H9 (cell line): Measurements from ENCODE around the gene TKFC. TPM values are rescaled to one million over a fixed set of nuclear protein-coding genes. Genes with fewer than 3 reads are reported as not detected.

Experiments
- DNase-seq: peaks from one replicate; pipeline ENCODE4 v3.0.0-alpha.2; 2017
- H2AFZ ChIP-seq: one replicate; pipeline ENCODE4 v1.6.1; 2013; ENCODE audit warnings: mild to moderate bottlenecking, low read length, control low read depth, moderate library complexity
- H2AK5ac ChIP-seq: 2 replicates; pipeline ENCODE4 v1.6.1; 2013; ENCODE audit warnings: low read length, control low read depth, mixed read lengths; ENCODE audit not compliant: insufficient read length
- H2BK120ac ChIP-seq: one replicate; pipeline ENCODE4 v1.6.1; 2013; ENCODE audit warnings: low read depth, mild to moderate bottlenecking, low read length, control low read depth, inconsistent platforms; ENCODE audit not compliant: poor library complexity, severe bottlenecking
- H2BK12ac ChIP-seq: 2 replicates; pipeline ENCODE4 v1.6.1; 2013; ENCODE audit warnings: low read length, control low read depth, mixed read lengths, low read depth; ENCODE audit not compliant: insufficient read length
- H2BK15ac ChIP-seq: 2 replicates; pipeline ENCODE4 v1.6.1; 2013; ENCODE audit warnings: low read depth, low read length, control low read depth
- H2BK20ac ChIP-seq: one replicate; pipeline ENCODE4 v1.6.1; 2013; ENCODE audit warnings: low read depth, mild to moderate bottlenecking, low read length, control low read depth, inconsistent platforms; ENCODE audit not compliant: poor library complexity, severe bottlenecking
- H2BK5ac ChIP-seq: 2 replicates; pipeline ENCODE4 v1.6.1; 2013; ENCODE audit warnings: low read length, control low read depth, mixed read lengths; ENCODE audit not compliant: insufficient read length
- H3K14ac ChIP-seq: 2 replicates; pipeline ENCODE4 v1.6.1; 2013; ENCODE audit warnings: low read length, control low read depth; ENCODE audit not compliant: insufficient read depth
- H3K18ac ChIP-seq: 2 replicates; pipeline ENCODE4 v1.6.1; 2013; ENCODE audit warnings: low read depth, mild to moderate bottlenecking, mixed read lengths, low read length, control low read depth; ENCODE audit not compliant: insufficient read length
- H3K23ac ChIP-seq: 2 replicates; pipeline ENCODE4 v1.6.1; 2013; ENCODE audit warnings: low read length, control low read depth, mixed read lengths, low read depth; ENCODE audit not compliant: insufficient read length
- H3K23me2 ChIP-seq: 2 replicates; pipeline ENCODE4 v1.6.1; 2013; ENCODE audit warnings: low read depth, mild to moderate bottlenecking, mixed read lengths, low read length, control low read depth; ENCODE audit not compliant: insufficient read length, poor library complexity, severe bottlenecking
- H3K27ac ChIP-seq: 2 replicates; pipeline ENCODE4 v1.5.1; 2013; ENCODE audit warnings: low read length, control low read depth, mixed read lengths, low read depth; ENCODE audit not compliant: insufficient read length
- H3K27me3 ChIP-seq: 2 replicates; pipeline ENCODE4 v1.6.1; 2013; ENCODE audit warnings: low read length, control low read depth, inconsistent platforms; ENCODE audit not compliant: insufficient read depth
- H3K4ac ChIP-seq: 2 replicates; pipeline ENCODE4 v1.6.1; 2013; ENCODE audit warnings: low read depth, mild to moderate bottlenecking, control low read depth, inconsistent platforms, low read length, moderate library complexity
- H3K4me1 ChIP-seq: 2 replicates; pipeline ENCODE4 v1.6.1; 2013; ENCODE audit warnings: low read length, control low read depth, inconsistent platforms; ENCODE audit not compliant: insufficient read depth
- H3K4me2 ChIP-seq: 2 replicates; pipeline ENCODE4 v1.6.1; 2013; ENCODE audit warnings: low read length, control low read depth, mixed read lengths; ENCODE audit not compliant: insufficient read length, insufficient read depth
- H3K56ac ChIP-seq: 2 replicates; pipeline ENCODE4 v1.6.1; 2013; ENCODE audit warnings: low read depth, mild to moderate bottlenecking, mixed read lengths, low read length, control low read depth; ENCODE audit not compliant: insufficient read length
- H3K79me1 ChIP-seq: 2 replicates; pipeline ENCODE4 v1.6.1; 2013; ENCODE audit warnings: low read depth, mild to moderate bottlenecking, moderate library complexity, low read length, control low read depth, inconsistent platforms; ENCODE audit not compliant: insufficient read depth, poor library complexity, severe bottlenecking
- H3K79me2 ChIP-seq: 2 replicates; pipeline ENCODE4 v1.6.1; 2013; ENCODE audit warnings: low read length, control low read depth, inconsistent platforms; ENCODE audit not compliant: insufficient read depth
- H3K9ac ChIP-seq: 2 replicates; pipeline ENCODE4 v1.6.1; 2013; ENCODE audit warnings: low read length, control low read depth, mixed read lengths; ENCODE audit not compliant: insufficient read length; ENCODE audit errors: extremely low read depth
- H3K9me3 ChIP-seq: one replicate; pipeline ENCODE4 v1.6.1; 2013; ENCODE audit warnings: low read depth, low read length, inconsistent platforms; ENCODE audit not compliant: control insufficient read depth
- H3T11ph ChIP-seq: one replicate; pipeline ENCODE4 v1.6.1; 2013; ENCODE audit warnings: mild to moderate bottlenecking, low read length, control low read depth, inconsistent platforms
- H4K20me1 ChIP-seq: one replicate; pipeline ENCODE4 v1.6.1; 2013; ENCODE audit not compliant: control insufficient read depth, insufficient read length, insufficient read depth
- H4K5ac ChIP-seq: 2 replicates; pipeline ENCODE4 v1.6.1; 2013; ENCODE audit warnings: low read depth, mild to moderate bottlenecking, mixed read lengths, low read length, control low read depth; ENCODE audit not compliant: insufficient read length
- H4K8ac ChIP-seq: replicated peaks from 2 replicates; pipeline ENCODE4 v1.6.1; 2013; ENCODE audit warnings: low read length, control low read depth, mixed read lengths, low read depth; ENCODE audit not compliant: insufficient read length
- H4K91ac ChIP-seq: 2 replicates; pipeline ENCODE4 v1.6.1; 2013; ENCODE audit warnings: low read depth, mild to moderate bottlenecking, moderate library complexity, mixed read lengths, low read length, control low read depth; ENCODE audit not compliant: insufficient read length
- H3K27ac Mint-ChIP-seq, 3 experiments: 2 replicates in 2 of 3; 3 replicates in 1 of 3; pipeline ENCODE4 v1.8.0; 2020 to 2021; ENCODE audit warnings: mixed read lengths in 3 of 3, mild to moderate bottlenecking in 1 of 3, moderate library complexity in 1 of 3
- H3K27me3 Mint-ChIP-seq: 2 replicates; pipeline ENCODE4 v1.8.0; 2021; ENCODE audit warnings: low read depth, mild to moderate bottlenecking, moderate library complexity, mixed read lengths
- H3K36me3 Mint-ChIP-seq, 3 experiments: 2 replicates in 2 of 3; 3 replicates in 1 of 3; pipeline ENCODE4 v1.8.0; 2020 to 2021; ENCODE audit warnings: low read depth in 3 of 3, mixed read lengths in 3 of 3; ENCODE audit not compliant: insufficient read depth in 1 of 3
- H3K4me1 Mint-ChIP-seq, 2 experiments: 2 replicates each; pipeline ENCODE4 v1.8.0; 2020; ENCODE audit warnings: mixed read lengths in 2 of 2
- H3K4me3 Mint-ChIP-seq, 2 experiments: 2 replicates in 1 of 2; 3 replicates in 1 of 2; pipeline ENCODE4 v1.8.0; 2020 to 2021; ENCODE audit warnings: mild to moderate bottlenecking in 2 of 2, mixed read lengths in 2 of 2, moderate library complexity in 1 of 2
- H3K9me3 Mint-ChIP-seq, 2 experiments: 2 replicates in 1 of 2; 3 replicates in 1 of 2; pipeline ENCODE4 v1.8.0; 2020; ENCODE audit warnings: mild to moderate bottlenecking in 2 of 2, mixed read lengths in 2 of 2, moderate library complexity in 1 of 2
- WGBS: extraction: QIAGEN DNeasy Blood & Tissue Kit; methylation state at CpG from one replicate; pipeline ENCODE4 v1.1.7; 2013; ENCODE audit warnings: missing lambda C conversion rate, low lambda C conversion rate, mixed read lengths; ENCODE audit not compliant: insufficient read length; ENCODE audit errors: extremely low coverage; 5-methylcytosine and 5-hydroxymethylcytosine counted together
- total RNA-seq: library from RNA; stranded (reverse); gene quantifications from 2 replicates; pipeline ENCODE4 v1.2.1, GENCODE V29; 2021
- TF ChIP-seq, protein P1 (sequence below): fragments of 200-600 bp; sonication (generic); conservative IDR thresholded peaks from 3 replicates; pipeline ENCODE4 v1.8.0; 2021; ENCODE audit warnings: antibody characterized with exemption, mild to moderate bottlenecking

Gene TKFC
- total RNA-seq, 1 experiment from 2014 or later = 59.0 TPM

GRCh38 chr11:61350803-61351202 is 17.8 kb downstream of the TKFC start:
- Histone ChIP-seq H3K23ac (no peak overlapping the region), H3K79me1 (no peaks in the 10 kb centered on the region), H3K4me1 (no peaks in the 10 kb centered on the region), H3K4me2 (no peak overlapping the region), H3K27ac (no peak overlapping the region), H4K5ac (no peak overlapping the region), H2BK20ac (no peak overlapping the region), H3K9ac (no peak overlapping the region), H3K56ac (no peak overlapping the region), H3K18ac (no peak overlapping the region), H3K27me3 (no peaks in the 10 kb centered on the region), H4K20me1 (no peaks in the 10 kb centered on the region), H3K4ac (no peak overlapping the region), H2BK5ac (no peak overlapping the region), H2AFZ (no peak overlapping the region), H2BK12ac (no peak overlapping the region), H4K91ac (no peak overlapping the region), H2AK5ac (no peak overlapping the region), H3T11ph (no peak overlapping the region), H3K14ac (no peak overlapping the region), H2BK15ac (no peak overlapping the region), H2BK120ac (no peak overlapping the region), H3K23me2 (no peaks in the 10 kb centered on the region), H3K9me3 (no peaks in the 10 kb centered on the region), H4K8ac (no peak overlapping the region), H3K79me2 (no peaks in the 10 kb centered on the region)
- no peak for DNase-seq
- H3K4me1 Mint-ChIP-seq = no peaks in the 10 kb centered on the region
- H3K9me3 Mint-ChIP-seq = no peaks in the 10 kb centered on the region
- H3K4me3 Mint-ChIP-seq = no peak overlapping the region
- H3K27ac Mint-ChIP-seq = no peak overlapping the region; a peak in 1 of 7 replicates
- no CpG with 5 or more reads among the region's 8 CpGs for WGBS
- peaks cover 7 to 48% (median 31%) of the 10 kb centered on the region in 3 experiments for H3K36me3 Mint-ChIP-seq
- no peaks in the 10 kb centered on the region for H3K27me3 Mint-ChIP-seq
- TF ChIP-seq, protein P1, sequence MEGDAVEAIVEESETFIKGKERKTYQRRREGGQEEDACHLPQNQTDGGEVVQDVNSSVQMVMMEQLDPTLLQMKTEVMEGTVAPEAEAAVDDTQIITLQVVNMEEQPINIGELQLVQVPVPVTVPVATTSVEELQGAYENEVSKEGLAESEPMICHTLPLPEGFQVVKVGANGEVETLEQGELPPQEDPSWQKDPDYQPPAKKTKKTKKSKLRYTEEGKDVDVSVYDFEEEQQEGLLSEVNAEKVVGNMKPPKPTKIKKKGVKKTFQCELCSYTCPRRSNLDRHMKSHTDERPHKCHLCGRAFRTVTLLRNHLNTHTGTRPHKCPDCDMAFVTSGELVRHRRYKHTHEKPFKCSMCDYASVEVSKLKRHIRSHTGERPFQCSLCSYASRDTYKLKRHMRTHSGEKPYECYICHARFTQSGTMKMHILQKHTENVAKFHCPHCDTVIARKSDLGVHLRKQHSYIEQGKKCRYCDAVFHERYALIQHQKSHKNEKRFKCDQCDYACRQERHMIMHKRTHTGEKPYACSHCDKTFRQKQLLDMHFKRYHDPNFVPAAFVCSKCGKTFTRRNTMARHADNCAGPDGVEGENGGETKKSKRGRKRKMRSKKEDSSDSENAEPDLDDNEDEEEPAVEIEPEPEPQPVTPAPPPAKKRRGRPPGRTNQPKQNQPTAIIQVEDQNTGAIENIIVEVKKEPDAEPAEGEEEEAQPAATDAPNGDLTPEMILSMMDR = no peak
